Measurements from ENCODE around the gene XIST.
"Not testable (repeated sequence)": the region's sequence is repeated elsewhere in the genome, so short reads cannot be mapped to it uniquely, and the experiment has no call there.

The XIST gene

DNA sequence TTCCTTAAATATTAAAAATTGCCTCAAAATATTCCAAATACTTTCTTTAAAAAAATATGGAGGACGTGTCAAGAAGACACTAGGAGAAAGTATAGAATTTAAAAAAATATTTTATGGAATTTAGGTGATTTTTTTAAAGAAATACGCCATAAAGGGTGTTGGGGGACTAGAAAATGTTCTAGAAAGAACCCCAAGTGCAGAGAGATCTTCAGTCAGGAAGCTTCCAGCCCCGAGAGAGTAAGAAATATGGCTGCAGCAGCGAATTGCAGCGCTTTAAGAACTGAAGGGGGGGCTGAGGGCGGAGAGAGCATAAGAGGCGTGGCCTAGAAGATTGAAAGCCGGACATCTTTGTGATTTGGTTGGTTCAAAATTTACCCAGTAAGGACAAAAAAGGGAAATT is at the start of gene XIST:
Gene XIST (minus strand): TSS at position 248 of the 400 bp plus-strand sequence.
- DNase-seq, result no peak

DNA sequence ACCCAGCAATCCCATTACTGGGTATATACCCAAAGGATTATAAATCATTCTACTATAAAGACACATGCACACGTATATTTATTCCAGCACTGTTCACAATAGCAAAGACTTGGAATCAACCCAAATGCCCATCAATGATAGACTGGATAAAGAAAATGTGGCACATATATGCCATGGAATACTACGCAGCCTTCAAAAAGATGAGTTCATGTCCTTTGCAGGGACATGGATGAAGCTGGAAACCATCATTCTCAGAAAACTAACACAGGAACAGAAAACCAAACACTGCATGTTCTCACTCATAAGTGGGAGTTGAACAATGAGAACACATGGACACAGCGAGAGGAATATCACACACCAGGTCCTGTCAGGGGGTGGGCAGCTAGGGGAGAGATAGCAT is 45.8 kb upstream of the XIST start:
- not testable (repeated sequence) for DNase-seq

DNA sequence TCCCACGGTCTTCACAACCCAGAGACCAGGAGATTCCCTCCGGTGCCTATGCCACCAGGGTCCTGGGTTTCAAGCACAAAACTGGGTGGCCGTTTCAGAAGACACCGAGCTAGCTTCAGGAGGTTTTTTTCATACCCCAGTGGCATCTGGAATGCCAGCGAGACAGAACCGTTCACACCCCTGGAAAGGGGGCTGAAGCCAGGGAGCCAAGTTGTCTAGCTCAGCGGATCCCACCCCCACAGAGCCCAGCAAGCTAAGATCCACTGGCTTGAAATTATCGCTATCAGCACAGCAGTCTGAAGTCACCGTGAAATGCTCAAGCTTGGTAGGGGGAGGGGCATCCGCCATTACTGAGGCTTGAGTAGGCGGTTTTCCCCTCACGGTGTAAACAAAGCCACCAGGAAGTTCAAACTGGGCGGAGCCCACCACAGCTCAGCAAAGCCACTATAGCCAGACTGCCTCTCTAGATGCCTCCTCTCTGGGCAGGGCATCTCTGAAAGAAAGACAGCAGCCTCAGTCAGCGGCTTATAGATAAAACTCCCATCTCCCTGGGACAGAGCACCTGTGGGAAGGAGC is 40.1 kb upstream of the XIST start:
- not testable (repeated sequence) for DNase-seq

DNA sequence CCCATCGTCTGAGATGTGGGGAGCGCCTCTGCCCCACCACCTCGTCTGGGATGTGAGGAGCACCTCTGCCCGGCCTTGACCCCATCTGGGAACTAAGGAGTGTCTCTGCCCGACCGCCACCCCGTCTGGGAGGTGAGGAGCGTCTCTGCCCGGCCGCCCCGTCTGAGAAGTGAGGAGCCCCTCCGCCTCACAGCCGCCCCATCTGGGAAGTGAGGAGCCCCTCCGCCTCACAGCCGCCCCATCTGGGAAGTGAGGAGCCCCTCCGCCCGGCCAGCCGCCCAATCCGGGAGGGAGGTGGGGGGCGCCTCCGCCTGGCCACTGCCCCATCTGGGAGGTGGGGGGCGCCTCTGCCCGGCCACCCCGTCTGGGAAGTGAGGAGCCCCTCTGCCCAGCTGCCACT is 29.7 kb upstream of the XIST start:
- not testable (repeated sequence) for DNase-seq

DNA sequence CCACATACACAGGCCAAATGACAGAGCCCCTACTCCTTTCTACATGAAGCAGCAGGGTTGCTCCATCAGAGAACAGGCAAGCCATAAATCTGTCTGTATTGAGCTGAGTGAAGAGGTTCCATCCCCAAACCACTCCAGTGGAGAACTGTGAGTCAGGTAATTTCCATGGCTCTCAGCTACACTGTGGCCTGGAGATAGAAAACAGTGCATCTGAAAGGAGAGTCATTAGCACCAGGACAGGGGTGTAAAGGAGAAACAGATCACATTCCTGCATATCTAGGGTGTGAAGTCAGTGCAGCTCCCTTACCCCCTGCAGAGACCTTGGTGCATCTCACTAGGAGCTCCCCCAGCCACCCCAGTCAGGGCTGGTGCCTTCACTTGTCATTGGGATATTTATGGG is 25.2 kb upstream of the XIST start:
- DNase-seq, result no peak

DNA sequence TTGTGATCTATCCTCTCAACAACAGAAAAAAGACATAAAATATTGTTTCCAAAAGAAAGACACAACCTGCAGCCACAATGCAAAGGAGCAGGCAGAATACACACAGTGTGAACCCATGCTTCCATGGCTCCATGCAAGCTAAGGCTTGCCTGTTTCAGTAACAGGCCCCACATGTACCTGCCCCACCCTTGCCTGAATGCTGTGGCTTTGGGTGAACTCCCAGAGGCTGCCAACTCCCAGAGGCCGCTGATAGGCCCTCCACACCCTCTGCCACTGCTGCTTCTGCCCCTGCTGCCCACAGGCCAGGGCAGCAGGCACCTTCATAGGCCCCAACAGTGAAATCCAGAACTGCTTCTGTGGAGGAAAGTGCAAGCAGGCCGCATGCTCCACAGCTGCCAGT is 24.4 kb upstream of the XIST start:
- no peak for DNase-seq

DNA sequence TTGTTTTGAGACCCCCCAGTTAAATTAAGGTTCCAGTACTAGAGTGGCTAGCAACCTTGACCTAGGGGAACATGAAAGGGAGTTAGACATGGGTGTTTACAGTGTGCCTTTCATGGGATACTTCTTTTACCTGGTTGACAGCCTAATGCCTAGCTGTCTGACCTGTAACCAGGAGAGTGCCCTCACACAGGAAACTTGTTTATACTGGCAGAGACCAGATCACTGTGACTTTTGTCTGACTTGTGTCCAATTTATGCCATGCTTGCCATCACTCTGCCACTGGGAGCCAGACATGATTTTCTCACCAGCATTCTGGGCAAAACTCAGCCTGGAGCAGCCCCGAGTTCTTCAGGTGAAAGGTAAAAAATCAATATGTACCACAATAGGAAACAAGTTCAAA is 16.4 kb upstream of the XIST start:
- DNase-seq, result no peak

DNA sequence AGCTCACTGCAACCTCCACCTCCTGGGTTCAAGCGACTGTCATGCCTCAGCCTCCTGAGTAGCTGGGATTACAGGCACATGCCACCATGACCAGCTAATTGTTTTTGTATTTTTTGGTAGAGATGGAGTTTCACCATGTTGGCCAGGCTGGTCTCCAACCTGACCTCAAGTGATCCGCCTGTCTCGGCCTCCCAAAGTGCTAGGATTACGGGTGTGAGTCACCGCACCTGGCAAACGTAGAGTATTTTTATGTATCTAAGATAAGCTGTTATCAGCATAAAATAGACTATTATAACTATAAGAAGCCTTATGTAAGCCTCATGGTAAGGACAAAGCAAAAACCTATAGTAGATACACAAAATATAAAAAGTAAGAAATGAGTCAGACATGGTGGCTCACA is 14.6 kb upstream of the XIST start:
- DNase-seq, result no peak

DNA sequence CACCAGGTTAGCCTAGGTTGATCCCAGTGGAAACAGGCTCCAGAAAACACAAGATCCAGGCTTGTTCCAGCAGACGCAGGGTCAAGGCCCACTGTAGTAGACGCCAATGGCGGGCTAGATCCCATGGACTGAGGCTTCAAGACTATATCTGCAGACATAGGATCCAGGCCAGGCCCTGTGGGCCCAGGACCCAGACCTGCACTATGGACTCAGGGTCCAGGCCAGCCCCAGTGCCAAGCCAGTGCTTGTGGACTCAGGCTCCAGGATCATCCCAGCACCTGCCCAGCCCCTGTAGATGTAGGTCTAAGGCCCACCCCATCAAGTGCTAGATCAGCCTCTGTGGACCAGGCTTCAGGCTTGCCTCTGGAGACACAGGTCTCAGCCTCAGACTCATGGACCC is 11.3 kb upstream of the XIST start:
- no peak for DNase-seq

DNA sequence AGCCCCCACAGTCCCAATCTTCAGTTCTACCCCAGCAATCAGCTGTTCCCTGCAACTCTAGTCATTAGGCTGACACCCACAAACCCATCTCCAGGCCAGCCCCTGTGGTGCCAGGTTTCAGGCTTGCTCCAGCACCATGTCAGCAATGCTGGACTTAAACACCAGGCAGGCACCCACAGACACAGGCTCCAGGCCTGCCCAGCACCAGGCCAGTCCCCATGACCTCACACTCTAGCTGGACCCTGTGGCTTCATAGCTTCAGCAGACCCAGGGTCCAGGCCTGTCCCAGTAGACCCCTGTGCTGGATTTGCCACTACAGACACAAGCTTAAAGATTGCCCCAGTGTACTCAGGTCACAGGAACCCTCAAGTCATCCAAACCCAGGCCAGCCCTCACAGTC is 10.8 kb upstream of the XIST start:
- DNase-seq, result no peak

DNA sequence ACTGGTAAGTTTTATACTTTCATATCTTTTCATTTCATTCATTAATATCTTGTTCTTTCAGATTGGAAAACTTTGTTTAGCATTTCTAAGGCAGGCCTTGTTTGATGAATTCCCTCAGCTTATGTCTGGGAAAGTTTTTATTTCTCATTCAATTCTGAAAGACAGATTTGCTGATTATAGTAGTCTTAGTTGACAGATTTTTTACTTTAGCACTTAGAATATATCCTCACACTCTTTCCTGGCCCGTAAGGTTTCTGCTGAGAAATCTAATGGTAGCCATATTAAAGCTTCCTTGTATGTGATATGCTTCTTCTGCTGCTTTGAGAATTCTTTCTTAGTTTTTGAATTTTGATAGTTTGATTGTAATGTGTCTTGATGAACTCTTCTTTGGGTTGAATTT is 7.1 kb upstream of the XIST start:
- no peak for DNase-seq

DNA sequence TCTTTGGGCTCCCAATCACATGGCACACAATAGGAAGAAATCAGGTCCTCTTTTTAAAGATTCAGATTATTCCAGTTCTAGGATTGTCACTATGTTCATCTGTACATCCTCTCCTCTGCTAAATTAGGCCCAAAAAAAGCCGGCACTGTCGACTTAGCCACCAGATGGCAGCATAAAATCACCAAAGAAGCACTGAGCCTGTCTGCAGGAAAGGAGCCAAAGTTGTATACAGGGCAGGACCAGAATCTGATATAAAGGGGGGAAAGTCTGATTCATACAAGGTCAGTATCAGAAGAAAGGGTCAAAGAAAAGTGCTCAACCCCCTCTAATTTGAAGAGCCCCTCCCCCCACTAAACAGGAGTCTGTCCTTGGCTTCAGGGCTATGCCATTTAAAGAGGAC is 3.0 kb upstream of the XIST start:
- DNase-seq, result peak; percentile 57

DNA sequence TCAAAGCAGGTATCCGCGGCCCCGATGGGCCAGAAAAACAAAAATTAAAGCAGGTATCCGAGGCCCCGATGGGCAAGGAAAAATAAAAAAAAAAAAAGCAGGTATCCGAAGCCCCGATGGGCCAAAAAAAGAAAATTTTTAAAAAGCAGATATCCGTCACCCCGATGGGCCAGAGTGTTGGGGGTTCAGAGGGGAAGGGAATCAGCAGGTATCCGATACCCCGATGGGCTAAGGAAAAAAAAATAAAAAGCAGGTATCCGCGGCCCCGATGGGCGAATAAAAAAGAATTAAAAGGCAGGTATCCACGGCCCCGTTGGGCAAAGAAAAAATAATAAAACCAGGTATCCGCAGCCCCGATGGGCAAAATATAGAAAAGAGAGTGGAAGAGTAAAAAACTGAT is 492 bp downstream of the XIST start:
- DNase-seq, result no peak

DNA sequence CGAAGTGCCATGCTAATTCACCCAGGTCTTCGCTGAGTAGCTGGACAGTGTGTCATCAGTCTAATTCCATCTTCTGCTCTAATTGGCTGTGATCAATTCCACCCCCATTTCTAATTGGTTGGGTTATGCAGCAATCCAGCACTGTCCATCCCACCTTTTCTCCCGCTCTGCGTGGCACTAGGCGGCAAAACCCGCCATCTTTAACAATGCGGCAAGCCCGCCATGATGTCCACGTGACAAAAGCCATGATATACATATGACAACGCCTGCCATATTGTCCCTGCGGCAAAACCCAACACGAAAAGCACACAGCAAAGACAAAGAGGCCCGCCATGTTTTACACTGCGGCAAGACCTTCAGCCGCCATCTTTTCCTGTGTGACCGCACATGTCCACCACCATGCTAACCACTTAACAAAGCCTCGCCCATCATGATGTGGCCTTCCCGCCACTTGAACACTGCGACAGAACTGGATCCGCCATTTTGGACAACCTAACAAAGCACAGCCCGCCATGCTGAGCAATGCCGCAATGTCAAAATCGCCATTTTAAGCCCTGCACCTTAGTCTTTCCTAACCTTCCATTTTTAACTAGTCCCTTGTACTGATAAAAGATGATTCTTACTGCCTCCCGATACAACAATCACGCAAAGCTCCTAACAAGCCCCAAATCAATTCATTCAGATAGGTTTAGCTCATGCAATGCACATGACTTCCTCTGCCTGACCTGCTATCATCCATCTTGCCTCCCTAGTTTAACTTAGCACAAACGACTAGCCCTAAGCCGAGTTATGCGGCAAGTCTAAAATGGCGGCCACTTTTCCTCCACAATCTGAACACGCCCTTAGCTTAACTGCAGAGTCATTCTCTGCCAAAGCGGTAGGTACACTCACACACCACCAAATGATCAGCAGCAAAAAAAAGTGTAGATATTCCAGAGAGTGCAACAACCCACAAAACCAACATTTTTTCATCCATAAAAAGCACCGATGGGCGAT is 1.2 kb downstream of the XIST start:
- no peak for DNase-seq

DNA sequence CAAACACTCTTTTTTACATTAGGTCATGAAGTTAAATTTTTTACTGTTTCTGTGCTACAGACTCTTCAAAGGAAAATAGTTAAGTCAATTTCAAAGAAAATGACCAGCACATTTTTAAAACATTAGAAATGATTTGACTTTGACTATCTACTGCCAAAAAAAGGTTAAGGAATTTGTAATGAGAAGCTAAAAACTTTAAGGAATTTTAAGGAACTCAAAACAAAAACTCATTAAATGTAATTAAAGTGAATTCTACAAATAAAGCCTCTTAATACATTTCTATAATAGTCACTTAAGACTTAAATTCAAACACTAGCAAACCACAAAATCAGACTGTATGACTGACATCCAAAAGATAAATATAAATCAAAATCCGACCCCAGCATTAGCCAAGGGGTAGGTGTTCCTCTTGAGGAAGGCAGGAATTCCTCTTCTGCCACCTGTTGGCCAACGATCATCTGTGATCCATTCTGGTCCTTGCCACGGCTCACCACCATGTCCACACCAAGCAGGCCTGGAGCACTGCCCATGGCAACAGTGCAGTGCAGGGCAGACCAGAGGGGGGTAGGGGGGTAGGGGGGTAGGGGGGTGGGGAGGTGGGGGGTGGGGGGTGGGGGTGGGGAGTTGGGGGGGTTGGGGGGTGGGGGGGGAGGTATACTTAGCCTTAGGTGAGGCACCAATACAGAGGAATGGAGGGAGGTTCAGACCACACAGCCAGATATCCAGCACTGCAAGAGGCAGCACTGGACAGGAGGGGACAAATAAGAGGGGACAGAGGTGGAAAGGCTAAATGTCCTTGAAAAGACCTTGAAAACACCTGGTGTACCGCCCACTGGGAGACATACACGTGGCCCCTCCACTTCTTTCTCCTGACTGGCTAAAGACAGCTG is 2.1 kb downstream of the XIST start:
- no peak for DNase-seq

DNA sequence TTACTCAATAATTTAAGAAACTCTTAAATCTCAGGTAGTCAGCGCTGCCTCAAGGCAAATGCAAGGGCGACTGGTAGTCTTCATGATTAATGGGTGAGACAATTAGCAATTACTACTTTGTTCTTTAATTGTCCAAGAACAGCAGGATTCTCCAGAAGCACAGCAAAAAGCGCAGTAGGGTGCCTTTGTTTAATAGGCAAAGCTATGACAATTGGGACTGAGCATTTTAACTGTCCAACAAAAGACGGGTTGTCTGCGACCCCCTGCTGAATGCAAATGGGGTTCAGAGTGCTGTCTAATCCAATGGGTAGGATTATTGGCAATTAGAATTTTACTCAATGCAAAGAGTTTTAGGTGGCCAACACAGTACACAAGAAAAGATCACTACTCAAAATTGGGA is 3.4 kb downstream of the XIST start:
- no peak for DNase-seq

DNA sequence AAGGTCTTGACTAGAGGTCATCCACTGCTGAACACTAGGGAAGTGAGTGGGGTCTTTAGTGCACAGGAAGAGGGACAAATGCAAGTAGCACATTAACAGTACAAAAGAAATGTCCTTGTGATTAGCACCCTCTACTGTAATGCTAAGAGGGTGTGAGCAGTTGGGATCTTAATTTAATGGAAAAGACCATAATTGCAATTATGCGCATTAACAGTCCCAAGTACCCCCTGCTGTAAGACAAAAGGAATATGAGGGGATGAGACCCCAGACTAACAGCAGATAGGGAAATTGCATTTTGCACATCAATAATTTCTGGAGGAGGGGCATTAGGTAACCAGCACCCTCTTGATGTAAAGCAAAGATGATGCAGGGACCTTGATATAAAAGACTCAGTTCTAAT is 4.5 kb downstream of the XIST start:
- no peak for DNase-seq

DNA sequence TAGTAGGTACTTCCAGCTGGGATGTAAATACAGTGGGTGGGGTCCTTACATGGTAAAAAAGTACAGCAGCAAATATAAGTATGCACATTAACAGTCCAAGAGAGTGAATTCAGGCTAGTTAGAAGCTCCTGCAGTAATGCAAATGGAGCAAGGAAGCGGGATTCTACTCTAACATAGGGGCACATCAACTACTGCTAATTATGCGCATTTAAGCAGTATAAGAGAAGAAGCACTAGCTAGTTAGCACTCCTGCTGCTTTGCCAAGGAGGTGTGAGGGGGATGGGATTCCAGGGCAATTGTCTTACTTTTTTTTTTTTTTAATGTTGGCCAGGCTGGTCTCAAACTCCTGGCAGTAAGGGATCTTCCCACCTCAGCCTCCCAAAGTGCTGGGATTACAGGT is 5.4 kb downstream of the XIST start:
- no peak for DNase-seq

DNA sequence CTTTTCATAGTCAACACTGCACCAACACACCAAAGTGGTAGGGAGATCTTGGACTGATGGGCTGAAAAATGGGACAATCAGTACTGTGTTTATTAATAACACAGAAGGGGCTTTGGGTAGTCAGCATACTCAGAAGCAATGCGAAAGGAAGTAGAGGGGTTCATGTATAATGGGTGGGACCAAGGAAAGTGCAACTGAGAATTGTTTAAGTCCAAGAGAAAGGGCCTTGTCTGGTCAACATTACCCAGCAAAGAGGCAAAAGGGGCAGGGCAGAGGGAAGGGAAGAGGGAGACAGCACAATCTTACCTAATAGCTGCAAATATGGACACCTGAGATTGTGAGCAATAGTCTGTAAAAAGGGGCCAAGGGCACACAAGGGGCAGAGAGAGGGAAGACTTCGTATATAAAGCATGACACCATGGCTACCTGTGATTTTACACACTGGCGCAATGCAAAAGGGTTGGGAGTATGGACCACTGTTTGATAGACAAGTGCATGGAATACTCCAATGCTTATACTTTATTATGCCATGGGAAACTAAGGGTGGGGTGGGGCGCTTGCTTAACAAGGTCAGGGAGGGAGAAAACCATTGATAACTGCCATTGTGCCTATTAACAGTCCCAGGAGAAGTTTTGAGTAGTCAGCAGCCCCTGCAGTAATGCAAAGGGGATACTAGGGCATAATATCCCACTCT is 9.8 kb downstream of the XIST start:
- DNase-seq, result no peak

DNA sequence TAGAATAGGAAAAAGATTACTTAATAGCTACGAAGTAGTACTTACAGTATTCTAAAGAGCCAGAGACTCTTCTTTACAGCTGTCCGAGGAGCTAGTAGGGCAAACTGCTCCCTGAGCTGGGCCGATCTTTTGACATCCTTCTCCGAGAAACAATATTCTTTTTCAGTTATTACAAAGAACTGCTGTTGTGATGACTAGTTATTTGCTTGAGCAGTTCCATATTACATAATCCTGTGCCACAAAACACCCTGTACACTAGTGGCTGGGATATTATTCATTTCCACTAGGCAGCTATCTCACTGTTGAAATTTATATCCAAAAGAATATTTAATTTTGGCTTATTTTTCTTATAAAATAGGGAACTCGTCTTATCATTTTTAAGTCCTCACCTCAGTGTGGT is 11.2 kb downstream of the XIST start:
- DNase-seq, result no peak

DNA sequence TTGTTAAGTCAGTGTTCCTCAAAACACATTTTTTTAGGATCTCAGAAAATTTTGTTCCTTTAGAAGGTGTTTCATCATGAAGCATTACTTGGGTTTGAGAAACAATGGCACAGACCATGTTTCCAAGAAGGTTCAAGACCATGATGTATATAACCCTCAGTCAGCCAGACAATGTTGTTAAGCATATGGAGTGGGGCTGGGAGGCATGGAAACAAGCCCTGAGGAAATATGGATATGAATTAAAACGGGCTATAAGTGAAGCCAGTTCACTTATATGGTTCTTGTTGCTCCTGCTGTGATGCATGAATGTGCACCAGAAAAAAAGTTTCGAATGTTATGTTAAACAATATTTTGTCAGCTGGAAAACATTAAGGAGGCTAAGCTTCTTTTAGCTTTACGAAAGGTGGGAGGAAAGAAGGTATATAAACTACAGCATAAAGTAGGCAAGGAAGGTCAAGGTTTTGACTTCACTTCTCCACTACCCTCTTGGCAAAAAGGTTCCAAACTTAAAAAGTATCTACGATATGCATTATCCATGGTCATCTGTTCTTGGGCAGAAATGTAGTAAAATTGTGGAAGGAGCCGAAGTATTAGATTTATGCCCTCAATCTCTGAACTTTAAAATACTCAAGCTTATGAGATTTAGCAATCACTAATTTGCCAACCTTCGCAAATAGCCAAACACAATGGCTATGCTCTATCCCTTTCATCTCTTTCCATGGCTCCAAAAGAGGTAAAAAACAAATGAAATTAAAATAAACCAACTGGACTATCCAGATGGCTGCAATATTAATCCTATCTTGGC is 12.2 kb downstream of the XIST start:
- no peak for DNase-seq

DNA sequence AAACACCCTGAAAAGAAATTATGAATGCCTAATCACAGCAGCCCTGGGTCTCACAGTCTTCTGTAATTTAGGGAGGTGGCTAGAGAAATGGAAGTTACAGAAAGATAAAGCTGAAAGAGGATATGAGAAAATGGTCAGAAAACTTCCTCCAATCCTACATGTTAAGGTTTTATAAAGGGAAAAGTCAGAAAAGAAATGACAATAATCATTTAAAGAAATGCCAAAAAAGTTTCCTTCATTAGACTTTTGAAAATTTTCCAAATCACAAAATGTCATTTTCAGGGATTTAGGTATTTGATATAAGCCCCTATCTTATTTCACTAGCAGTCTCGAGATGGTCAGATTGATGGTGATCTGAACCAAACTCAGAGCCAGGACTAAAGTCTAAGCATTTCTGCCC is 13.4 kb downstream of the XIST start:
- no peak for DNase-seq

Measured in stimulated activated CD4-positive, alpha-beta T cell treated with anti-CD3 and anti-CD28 coated beads, Interleukin-4, amount 100 ng/mL, for 24 hours (primary cell).